ENCODE measurements around the gene C1QTNF8.

C1QTNF8 gene, protein sequence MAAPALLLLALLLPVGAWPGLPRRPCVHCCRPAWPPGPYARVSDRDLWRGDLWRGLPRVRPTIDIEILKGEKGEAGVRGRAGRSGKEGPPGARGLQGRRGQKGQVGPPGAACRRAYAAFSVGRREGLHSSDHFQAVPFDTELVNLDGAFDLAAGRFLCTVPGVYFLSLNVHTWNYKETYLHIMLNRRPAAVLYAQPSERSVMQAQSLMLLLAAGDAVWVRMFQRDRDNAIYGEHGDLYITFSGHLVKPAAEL

DNA sequence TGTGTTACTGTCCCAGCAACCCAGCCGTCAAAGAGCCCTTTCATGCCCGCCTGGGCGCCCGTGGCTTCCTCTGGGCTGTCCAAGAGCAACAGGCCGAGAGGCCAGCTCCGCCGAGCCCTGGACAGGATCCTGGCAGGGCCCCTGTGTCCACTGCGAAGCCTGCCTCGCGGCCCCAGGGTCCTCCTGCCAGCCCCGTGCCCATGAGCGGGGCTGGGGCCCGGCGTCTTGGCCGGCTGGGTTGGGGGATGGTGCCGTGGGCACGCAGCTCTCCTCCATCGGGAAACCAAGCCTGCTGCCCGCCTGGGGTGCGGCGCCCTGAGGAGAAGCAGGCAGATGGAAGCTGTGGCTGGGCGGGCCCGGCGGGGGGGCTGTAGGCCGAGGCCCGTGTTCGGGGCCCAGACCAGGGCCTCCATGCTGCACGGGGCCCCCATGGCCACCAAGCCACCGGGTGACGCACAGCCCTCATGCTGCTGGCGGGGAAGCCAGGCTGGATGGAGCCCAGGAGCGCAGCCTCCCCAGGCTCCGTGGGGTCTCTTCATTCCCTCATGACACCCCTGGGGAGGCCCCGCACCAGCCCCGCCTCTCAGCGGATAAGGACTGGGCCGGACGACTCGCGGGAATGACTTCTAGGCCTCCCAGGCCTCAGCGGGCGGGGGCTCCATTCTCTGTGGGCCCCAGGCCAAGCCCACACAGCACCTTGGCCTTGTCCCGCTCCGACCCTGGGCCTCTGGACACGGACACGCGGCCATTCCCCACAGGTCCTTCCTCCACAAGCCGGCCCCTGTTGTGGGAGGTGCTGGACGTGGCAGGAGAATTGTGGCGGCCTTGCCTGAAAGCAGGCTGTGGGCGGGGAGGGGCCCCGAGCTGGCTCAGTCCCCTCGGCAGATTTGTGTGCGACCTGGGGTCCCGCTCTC lies at the start of gene C1QTNF8:
TSS of gene C1QTNF8 (minus strand) at position 76 of the 914 bp plus-strand sequence. CDS start 1,322 bp downstream, outside the sequence.
- H3K27me3 Mint-ChIP-seq = peaks cover 5% of the 10 kb centered on the region
- peaks cover 3% of the 10 kb centered on the region for H3K9me3 Mint-ChIP-seq
- no peak within 1 kb of the TSS for H3K27ac Mint-ChIP-seq
- DNase-seq = no peak
- no peak within 1 kb of the TSS for H3K4me3 Mint-ChIP-seq
- no peaks in the 10 kb centered on the region for H3K4me1 Mint-ChIP-seq (ENCODE audit: low read depth)
- H3K36me3 Mint-ChIP-seq (ENCODE audit: low read depth) = no peaks in the 10 kb centered on the region

- DNase-seq = no peak
- no peak overlapping the region for H3K27ac Mint-ChIP-seq
- peaks cover 3% of the 10 kb centered on the region for H3K9me3 Mint-ChIP-seq
- H3K27me3 Mint-ChIP-seq = no peaks in the 10 kb centered on the region
- no peaks in the 10 kb centered on the region for H3K36me3 Mint-ChIP-seq (ENCODE audit: low read depth)
- H3K4me3 Mint-ChIP-seq = no peak overlapping the region
- peaks cover under 1% of the 10 kb centered on the region for H3K4me1 Mint-ChIP-seq (ENCODE audit: low read depth)
These were observed 49.5 kb upstream of the C1QTNF8 start for GRCh38 chr16:1145383-1146100.

DNA sequence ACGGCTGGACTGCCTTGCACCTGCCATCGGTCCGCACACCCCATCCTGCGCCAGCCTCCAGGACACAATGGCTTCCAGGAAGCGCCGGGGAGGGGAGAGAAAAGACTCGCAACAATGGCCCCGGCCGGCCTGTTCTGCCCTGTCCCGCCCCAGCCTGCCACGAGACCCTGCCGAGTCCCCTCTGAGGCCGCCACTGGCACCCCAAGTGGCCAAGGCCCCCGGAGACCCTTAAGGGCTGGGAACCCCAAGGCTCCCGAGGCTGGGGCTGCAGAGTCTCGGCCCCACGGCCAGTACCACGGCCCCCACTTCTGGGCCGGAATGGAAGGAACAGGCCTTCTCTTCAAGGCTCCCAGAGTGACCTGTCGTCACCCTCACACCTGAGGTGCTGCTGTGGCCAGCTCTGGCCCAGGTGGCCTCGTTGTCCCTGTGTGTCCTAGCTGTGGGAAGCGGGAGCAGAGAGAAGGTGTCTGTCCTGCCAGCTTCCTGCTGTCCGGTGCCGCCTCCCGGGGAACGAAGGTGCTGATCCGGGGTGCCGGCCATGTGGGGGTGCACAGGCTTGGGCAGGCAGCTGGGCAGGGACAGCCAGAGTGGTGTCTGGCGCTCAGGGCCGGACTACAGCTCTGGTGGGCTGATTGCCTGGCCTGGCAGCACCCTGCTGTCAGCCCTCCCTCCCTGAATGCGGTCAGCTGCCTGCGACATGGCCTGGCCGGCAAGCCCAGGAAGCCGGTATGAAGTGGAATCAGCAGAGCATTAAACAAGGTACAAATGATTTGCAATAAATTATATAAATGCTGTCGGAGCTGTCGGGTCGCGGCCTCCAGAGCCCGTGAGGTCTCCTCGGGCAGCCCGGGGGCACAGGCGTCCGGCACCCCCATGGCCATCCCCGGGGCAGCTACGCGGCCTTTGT lies 48.7 kb upstream of the C1QTNF8 start:
- no peak for DNase-seq
- no peaks in the 10 kb centered on the region for H3K4me1 Mint-ChIP-seq (ENCODE audit: low read depth)
- no peak overlapping the region for H3K4me3 Mint-ChIP-seq

GRCh38 chr16:1143761-1144450 lies 47.9 kb upstream of the C1QTNF8 start:
- DNase-seq = no peak
- H3K27ac Mint-ChIP-seq = no peak overlapping the region
- H3K4me1 Mint-ChIP-seq (ENCODE audit: low read depth) = no peaks in the 10 kb centered on the region
- peaks cover 6% of the 10 kb centered on the region for H3K27me3 Mint-ChIP-seq
- H3K4me3 Mint-ChIP-seq = no peak overlapping the region
- H3K36me3 Mint-ChIP-seq (ENCODE audit: low read depth) = no peaks in the 10 kb centered on the region
- peaks cover 3% of the 10 kb centered on the region for H3K9me3 Mint-ChIP-seq

More for the DNA sequence above, 48.7 kb upstream of the C1QTNF8 start:
- peaks cover 3% of the 10 kb centered on the region for H3K9me3 Mint-ChIP-seq
- H3K27me3 Mint-ChIP-seq = peaks cover 6% of the 10 kb centered on the region
- H3K27ac Mint-ChIP-seq = no peak overlapping the region
- H3K36me3 Mint-ChIP-seq (ENCODE audit: low read depth) = no peaks in the 10 kb centered on the region

DNA sequence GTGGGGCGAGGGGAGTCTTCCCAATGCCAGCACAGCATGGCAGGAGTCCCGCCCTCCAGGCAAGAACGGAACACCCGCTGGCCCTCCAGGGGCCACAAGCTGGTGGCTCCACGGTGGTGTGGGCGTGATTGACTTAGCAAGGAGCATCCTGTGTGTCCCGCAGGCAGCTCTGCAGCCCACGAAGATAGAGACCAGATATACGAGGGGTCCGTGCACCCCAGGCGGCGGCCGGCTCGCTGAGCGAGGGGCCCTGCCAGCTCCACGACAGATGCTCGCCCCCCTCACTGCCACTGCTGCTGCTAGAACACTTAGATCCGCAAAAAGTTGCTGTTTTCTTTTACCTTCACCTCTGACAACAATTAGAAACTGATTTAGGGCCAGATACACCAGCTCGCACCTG lies 46.9 kb upstream of the C1QTNF8 start:
- DNase-seq = no peak
- no peak overlapping the region for H3K4me3 Mint-ChIP-seq
- H3K9me3 Mint-ChIP-seq = peaks cover 3% of the 10 kb centered on the region
- no peaks in the 10 kb centered on the region for H3K36me3 Mint-ChIP-seq (ENCODE audit: low read depth)
- no peaks in the 10 kb centered on the region for H3K4me1 Mint-ChIP-seq (ENCODE audit: low read depth)
- H3K27ac Mint-ChIP-seq = no peak overlapping the region
- peaks cover 6% of the 10 kb centered on the region for H3K27me3 Mint-ChIP-seq

GRCh38 chr16:1141716-1142115 lies 45.7 kb upstream of the C1QTNF8 start:
- Mint-ChIP-seq H3K27ac (no peak overlapping the region), H3K27me3 (peaks cover 6% of the 10 kb centered on the region), H3K36me3 (ENCODE audit: low read depth) (no peaks in the 10 kb centered on the region), H3K9me3 (no peaks in the 10 kb centered on the region), H3K4me1 (ENCODE audit: low read depth) (no peaks in the 10 kb centered on the region), H3K4me3 (no peak overlapping the region)
- no peak for DNase-seq

- Mint-ChIP-seq H3K27me3 (peaks cover 6% of the 10 kb centered on the region), H3K4me3 (no peak overlapping the region), H3K4me1 (ENCODE audit: low read depth) (no peaks in the 10 kb centered on the region), H3K9me3 (no peaks in the 10 kb centered on the region), H3K36me3 (ENCODE audit: low read depth) (no peaks in the 10 kb centered on the region), H3K27ac (no peak overlapping the region)
- no peak for DNase-seq
These were observed 45.1 kb upstream of the C1QTNF8 start for GRCh38 chr16:1141191-1141590.

DNA sequence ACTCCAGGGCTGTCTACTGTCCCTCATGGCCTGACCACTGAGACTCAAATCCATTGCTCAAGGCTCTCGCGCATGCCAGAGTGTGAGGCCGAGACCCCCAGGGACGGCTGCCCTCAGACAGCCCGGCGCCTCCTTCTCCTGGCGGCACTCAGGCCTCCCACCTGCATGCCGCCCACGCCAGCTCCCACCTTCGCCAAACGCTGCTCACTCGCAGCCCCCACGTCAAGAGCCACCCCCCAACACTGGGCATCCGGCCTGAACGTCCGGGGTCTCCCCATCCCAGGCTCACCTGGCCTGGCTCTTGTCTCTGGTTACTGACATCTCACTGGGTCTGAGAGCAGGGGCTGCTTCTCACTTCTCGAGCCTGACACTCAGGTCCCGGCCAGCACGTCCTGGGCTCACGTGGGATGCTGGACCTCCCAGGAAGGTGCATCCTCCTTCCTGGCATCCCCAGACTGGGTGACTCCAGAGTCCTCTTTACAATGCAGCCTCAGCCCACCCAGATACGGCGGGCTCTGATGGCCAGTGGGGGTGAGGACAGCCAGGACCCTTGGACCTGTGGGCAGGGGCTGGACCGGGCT lies 44.6 kb upstream of the C1QTNF8 start:
- Mint-ChIP-seq H3K4me3 (no peak overlapping the region), H3K9me3 (no peaks in the 10 kb centered on the region), H3K27ac (no peak overlapping the region), H3K36me3 (ENCODE audit: low read depth) (no peaks in the 10 kb centered on the region), H3K4me1 (ENCODE audit: low read depth) (no peaks in the 10 kb centered on the region), H3K27me3 (peaks cover 6% of the 10 kb centered on the region)
- DNase-seq = no peak

DNA sequence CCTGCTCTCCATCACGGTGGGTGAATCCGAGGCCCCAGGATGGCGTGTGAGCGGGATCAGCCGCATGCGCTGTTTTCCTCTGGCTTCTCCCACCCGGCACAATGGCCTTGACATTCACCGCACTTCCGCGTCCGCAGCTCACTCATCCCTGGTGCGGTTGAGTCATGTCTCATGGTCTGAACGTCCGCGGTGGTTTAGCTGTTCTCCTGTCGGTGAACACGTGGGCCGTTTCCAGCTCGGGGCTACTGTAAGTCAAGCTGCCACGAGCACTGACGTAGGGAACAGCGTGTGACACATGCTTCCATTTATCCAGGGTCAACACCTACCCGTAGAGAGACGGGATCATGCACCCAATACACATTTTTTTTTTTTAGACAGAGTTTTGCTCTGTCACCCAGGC lies 41.6 kb upstream of the C1QTNF8 start:
- DNase-seq = no peak
- no peak overlapping the region for H3K27ac Mint-ChIP-seq
- H3K4me3 Mint-ChIP-seq = no peak overlapping the region
- H3K4me1 Mint-ChIP-seq (ENCODE audit: low read depth) = no peaks in the 10 kb centered on the region
- H3K9me3 Mint-ChIP-seq = no peaks in the 10 kb centered on the region
- H3K36me3 Mint-ChIP-seq (ENCODE audit: low read depth) = no peaks in the 10 kb centered on the region
- H3K27me3 Mint-ChIP-seq = peaks cover 6% of the 10 kb centered on the region

- no peaks in the 10 kb centered on the region for H3K4me1 Mint-ChIP-seq (ENCODE audit: low read depth)
- peaks cover 6% of the 10 kb centered on the region for H3K27me3 Mint-ChIP-seq
- H3K36me3 Mint-ChIP-seq (ENCODE audit: low read depth) = no peaks in the 10 kb centered on the region
- H3K27ac Mint-ChIP-seq = no peak overlapping the region
- no peak overlapping the region for H3K4me3 Mint-ChIP-seq
- no peaks in the 10 kb centered on the region for H3K9me3 Mint-ChIP-seq
- no peak for DNase-seq
These were observed 39.4 kb upstream of the C1QTNF8 start for GRCh38 chr16:1135459-1135825.

DNA sequence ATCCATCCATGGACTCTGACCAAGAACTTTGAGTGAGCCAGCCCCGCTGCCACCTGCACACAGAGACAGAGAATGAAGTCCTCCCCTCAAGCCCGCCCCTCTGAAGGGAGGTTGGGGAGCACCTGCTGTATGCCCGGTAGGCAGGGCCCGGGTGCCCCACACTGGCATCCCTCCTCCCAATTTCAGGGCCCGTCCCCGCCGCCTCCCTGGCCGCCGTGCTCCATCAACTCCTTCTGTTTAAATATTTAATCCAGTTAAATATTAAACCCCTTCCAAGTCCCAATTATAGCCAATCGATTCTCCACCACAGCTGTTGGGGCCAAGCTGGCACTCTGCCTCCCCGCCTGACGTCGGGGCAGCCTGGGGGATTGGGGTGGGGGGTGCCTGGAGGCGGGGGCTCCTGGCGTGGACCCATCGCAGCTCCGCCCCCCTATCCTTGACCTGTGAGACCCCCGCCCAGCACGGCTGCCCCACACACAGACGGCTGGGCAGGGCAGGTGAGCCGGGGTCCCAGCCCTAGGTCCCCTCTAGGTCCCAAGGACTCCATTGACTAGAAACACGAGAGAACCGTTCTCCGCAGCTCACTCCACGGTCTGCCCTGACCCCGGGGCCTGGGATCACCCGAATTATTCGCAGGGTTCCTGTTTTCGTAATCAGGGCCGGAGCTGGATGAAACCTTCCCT lies 38.9 kb upstream of the C1QTNF8 start:
- peaks cover under 1% of the 10 kb centered on the region for H3K27me3 Mint-ChIP-seq
- H3K4me3 Mint-ChIP-seq = no peak overlapping the region
- H3K27ac Mint-ChIP-seq = no peak overlapping the region
- DNase-seq = no peak
- H3K9me3 Mint-ChIP-seq = no peaks in the 10 kb centered on the region
- no peaks in the 10 kb centered on the region for H3K4me1 Mint-ChIP-seq (ENCODE audit: low read depth)
- H3K36me3 Mint-ChIP-seq (ENCODE audit: low read depth) = no peaks in the 10 kb centered on the region

DNA sequence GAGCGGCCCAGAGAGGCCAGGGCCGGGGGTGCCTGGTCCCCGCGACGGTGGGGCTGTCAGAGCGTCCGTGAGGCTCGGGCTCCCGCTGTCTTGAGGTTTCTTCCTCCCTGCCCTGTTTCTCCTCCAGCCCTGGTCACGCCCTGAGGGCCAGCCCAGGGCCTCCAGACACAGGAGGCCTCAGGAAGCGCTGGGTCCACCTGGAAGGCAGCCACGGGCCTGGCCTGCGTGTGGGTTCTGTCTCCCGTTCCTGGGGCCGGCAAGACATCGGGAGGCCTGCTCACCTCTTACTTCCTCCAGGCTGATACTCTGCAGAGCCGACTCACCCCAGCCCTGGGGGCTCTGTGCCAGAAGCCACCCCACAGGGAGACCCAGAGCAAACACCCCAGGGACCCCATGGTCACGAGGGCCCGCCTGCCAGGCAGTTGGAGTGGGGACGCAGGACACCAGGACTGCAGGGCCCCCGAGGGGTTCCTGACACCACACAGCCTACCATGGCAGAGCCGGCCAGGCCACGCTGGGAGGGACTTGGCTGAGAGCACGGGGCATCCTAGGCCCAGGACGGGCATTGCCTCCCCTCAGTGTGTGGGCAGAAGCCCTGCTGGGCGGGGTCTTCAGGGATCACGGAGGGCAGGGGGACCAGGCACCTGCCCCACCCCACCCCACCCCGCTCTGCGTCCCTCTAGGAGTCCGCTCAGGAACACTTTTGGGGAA lies 37.9 kb upstream of the C1QTNF8 start:
- no peaks in the 10 kb centered on the region for H3K9me3 Mint-ChIP-seq
- no peaks in the 10 kb centered on the region for H3K27me3 Mint-ChIP-seq
- no peaks in the 10 kb centered on the region for H3K36me3 Mint-ChIP-seq (ENCODE audit: low read depth)
- DNase-seq = no peak
- H3K27ac Mint-ChIP-seq = no peak overlapping the region
- no peak overlapping the region for H3K4me3 Mint-ChIP-seq
- H3K4me1 Mint-ChIP-seq (ENCODE audit: low read depth) = no peaks in the 10 kb centered on the region

Measured in activated T-cell treated with anti-CD3 and anti-CD28 coated beads, Interleukin-2, amount 50 U/mL, for 24 hours (primary cell).